Activated naive CD4-positive, alpha-beta T cell treated with anti-CD3 and anti-CD28 coated beads, Interleukin-2, amount 10 ng/mL, durations not matched to agents 7 days and 5 days (primary cell): ENCODE measurements around the gene INAFM2.

Experiments used
- CTCF ChIA-PET: fragments of 350-600 bp; sonication (Branson Sonifier 250); formaldehyde crosslinking; loops from one replicate; lab custom pipeline; 2021; ENCODE audit warnings: antibody characterized with exemption; lab: Charles Lee
- DNase-seq: peaks from one replicate; pipeline ENCODE4 v3.0.0-alpha.2; 2020
- H3K27ac Mint-ChIP-seq: one replicate; pipeline ENCODE4 v1.8.0; 2021; ENCODE audit warnings: mild to moderate bottlenecking, moderate library complexity, mixed read lengths
- H3K27me3 Mint-ChIP-seq: one replicate; pipeline ENCODE4 v1.8.0; 2021; ENCODE audit warnings: mild to moderate bottlenecking, mixed read lengths
- H3K36me3 Mint-ChIP-seq: one replicate; pipeline ENCODE4 v1.8.0; 2021; ENCODE audit warnings: mixed read lengths
- H3K4me1 Mint-ChIP-seq: one replicate; pipeline ENCODE4 v1.8.0; 2021; ENCODE audit warnings: mixed read lengths
- H3K4me3 Mint-ChIP-seq: one replicate; pipeline ENCODE4 v1.8.0; 2021; ENCODE audit warnings: mild to moderate bottlenecking, moderate library complexity, mixed read lengths
- H3K9me3 Mint-ChIP-seq: one replicate; pipeline ENCODE4 v1.8.0; 2021; ENCODE audit warnings: mixed read lengths

Gene INAFM2

DNA sequence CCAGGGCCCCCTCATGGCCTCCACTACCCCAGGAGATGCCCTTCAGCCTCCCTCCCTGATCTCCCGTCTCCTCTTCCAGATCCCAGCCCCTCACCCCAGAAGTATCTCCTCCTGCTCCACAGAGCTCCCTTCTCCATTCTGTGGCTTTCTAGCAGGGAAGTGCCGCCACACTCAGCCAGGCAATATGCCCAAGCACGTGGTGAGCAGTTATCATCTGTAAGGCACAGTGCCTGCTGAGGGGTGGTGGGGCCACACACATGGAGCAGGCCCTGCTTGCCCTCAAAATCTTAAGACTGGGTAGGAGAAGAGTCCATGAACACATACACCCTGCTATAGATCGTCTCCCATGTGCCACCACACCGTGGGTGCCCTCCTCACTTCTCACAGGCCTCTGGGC, 25.0 kb downstream of the INAFM2 start:
- Mint-ChIP-seq H3K27me3 (peaks cover 21% of the 10 kb centered on the region), H3K9me3 (no peaks in the 10 kb centered on the region), H3K4me3 (no peak overlapping the region), H3K36me3 (no peaks in the 10 kb centered on the region), H3K4me1 (no peaks in the 10 kb centered on the region), H3K27ac (no peak overlapping the region)
- no peak for DNase-seq
- CTCF ChIA-PET, result interaction anchor here (0.7 to 1.8 kb wide), 3 partner anchors 8 to 73 kb away, joined by 3 to 6 read pairs (median 5); no protein-coding TSS in a partner anchor

DNA sequence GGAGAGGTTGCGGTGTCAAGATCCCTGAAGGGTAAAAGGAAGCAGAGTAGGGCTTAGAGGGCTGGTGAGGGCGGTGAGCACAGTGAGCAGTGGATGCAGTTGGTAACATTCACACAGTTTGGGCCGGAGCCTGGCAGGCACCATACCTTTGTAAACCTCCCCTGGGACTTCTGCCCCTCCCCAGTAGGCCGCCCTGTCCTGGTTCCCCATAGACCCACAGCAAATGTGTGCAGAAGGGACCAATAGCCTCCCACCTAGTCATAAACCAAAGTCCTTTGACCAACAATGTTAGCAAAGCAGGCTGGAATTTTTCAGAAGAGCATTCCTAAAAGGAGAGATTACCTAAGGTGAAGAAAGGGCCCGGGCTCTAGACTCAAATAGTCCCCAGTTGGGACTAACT, 25.7 kb downstream of the INAFM2 start:
- Mint-ChIP-seq H3K27me3 (peaks cover 28% of the 10 kb centered on the region), H3K27ac (no peak overlapping the region), H3K9me3 (no peaks in the 10 kb centered on the region), H3K36me3 (no peaks in the 10 kb centered on the region), H3K4me3 (no peak overlapping the region), H3K4me1 (no peaks in the 10 kb centered on the region)
- CTCF ChIA-PET, result interaction anchor here (0.7 to 1.8 kb wide), 3 partner anchors 9 to 72 kb away, joined by 3 to 6 read pairs (median 5); no protein-coding TSS in a partner anchor
- no peak for DNase-seq

DNA sequence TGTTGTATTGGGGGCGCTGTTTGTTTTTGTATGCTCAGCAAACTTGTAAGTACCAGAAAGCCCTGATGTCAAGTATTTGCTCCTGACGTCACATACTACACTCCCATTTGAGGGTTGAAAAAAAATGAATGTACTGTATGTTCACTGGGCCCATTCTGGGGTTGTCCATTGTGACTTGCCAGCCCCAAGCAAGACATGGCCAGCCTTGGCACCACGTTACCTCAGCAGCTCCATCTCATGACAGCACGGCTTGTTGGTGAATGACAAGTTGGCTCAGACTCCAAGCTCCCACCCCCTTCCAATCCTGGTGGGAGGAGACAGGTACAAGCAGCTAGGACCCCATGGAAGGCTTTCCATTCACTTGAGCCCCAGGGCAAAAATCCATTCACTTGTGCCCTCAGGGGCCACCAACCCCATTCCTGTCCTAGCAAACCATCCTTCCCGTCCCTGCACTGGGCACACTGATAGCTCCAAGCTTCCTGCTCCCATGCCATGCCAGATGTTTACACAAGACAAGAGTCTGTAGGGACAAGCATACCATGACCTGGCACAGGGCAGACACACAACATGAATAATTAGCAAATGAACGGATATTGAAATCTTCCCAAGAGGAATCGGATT, 28.9 kb downstream of the INAFM2 start:
- H3K4me3 Mint-ChIP-seq, result no peak overlapping the region
- H3K27ac Mint-ChIP-seq, result no peak overlapping the region
- H3K9me3 Mint-ChIP-seq, result no peaks in the 10 kb centered on the region
- H3K27me3 Mint-ChIP-seq, result peaks cover 42% of the 10 kb centered on the region
- CTCF ChIA-PET, result interaction anchor here (0.6 to 1.7 kb wide), 6 partner anchors 10 to 78 kb away, joined by 3 to 7 read pairs (median 4); partner anchors contain the start of gene PLCB2
- no peak for DNase-seq
- no peaks in the 10 kb centered on the region for H3K4me1 Mint-ChIP-seq
- no peaks in the 10 kb centered on the region for H3K36me3 Mint-ChIP-seq

DNA sequence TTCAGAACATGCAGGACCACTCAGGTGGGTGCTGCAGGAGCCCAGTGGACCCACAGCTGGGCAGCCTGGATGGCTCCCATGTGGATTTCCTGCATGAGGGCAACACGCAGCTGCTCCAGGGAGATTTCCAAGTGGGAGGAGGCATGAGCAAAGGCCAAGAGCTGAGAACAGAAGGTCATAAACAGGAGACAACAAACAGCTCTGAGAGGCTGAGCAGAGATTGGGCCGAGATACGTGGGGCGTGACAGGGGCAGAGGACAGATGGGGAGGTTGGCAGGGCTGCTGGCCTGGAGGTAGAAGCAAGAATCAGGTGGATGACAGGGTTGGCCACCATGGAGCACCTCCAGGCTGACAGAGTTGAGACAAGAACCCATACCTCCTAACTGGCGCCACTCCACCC, 30.2 kb downstream of the INAFM2 start:
- CTCF ChIA-PET, result interaction anchor here (0.9 to 5.1 kb wide), 2 partner anchors 10 to 75 kb away, joined by 3 to 33 read pairs; no protein-coding TSS in a partner anchor
- H3K4me1 Mint-ChIP-seq, result peaks cover 5% of the 10 kb centered on the region
- H3K27ac Mint-ChIP-seq, result no peak overlapping the region
- peaks cover 48% of the 10 kb centered on the region for H3K27me3 Mint-ChIP-seq
- H3K36me3 Mint-ChIP-seq, result no peaks in the 10 kb centered on the region
- no peak overlapping the region for H3K4me3 Mint-ChIP-seq
- no peak for DNase-seq
- H3K9me3 Mint-ChIP-seq, result no peaks in the 10 kb centered on the region

DNA sequence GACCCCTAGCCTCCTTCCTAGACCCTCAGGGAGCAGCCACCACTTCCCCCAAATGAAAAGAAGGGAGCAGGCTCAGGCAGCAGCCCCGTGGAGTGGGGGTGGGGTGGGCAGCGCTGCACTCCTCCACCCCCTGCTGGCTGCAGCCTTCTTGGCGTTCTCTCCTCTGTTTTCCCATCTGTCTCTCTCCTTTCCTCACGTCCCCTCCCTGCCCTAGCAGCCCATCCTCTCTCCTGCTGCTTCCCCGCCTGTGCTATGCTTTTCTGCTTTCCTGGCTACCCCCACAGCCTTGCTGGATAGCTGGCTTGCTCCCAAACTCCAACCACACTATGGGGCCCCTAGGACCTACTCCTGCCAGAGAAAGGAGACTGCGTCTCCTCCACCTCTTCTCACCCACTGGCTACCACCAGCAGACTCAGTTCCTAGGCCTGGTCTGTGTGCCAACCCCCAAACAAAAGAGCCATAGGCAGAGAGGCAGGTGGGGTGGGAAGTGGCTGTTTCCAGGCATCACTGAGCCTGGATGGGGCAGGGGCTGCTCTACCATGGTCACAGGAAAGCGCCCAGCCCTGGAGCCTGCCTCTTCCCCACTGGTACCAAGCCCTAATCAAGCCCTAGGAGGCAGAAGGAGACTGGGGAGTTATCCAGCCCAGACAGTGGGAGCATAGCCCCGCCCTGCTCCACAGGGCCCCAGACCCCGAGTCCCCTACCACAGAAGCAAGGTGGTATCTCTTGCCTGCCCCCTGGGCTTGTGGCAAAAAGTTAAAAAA, 31.1 kb downstream of the INAFM2 start:
- Mint-ChIP-seq H3K36me3 (no peaks in the 10 kb centered on the region), H3K4me1 (peaks cover 10% of the 10 kb centered on the region), H3K27ac (no peak overlapping the region), H3K9me3 (no peaks in the 10 kb centered on the region), H3K4me3 (no peak overlapping the region), H3K27me3 (peaks cover 57% of the 10 kb centered on the region)
- no peak for DNase-seq
- CTCF ChIA-PET, result interaction anchor here (0.9 to 5.1 kb wide), 7 partner anchors 10 to 152 kb away, joined by 3 to 33 read pairs (median 3); no protein-coding TSS in a partner anchor

DNA sequence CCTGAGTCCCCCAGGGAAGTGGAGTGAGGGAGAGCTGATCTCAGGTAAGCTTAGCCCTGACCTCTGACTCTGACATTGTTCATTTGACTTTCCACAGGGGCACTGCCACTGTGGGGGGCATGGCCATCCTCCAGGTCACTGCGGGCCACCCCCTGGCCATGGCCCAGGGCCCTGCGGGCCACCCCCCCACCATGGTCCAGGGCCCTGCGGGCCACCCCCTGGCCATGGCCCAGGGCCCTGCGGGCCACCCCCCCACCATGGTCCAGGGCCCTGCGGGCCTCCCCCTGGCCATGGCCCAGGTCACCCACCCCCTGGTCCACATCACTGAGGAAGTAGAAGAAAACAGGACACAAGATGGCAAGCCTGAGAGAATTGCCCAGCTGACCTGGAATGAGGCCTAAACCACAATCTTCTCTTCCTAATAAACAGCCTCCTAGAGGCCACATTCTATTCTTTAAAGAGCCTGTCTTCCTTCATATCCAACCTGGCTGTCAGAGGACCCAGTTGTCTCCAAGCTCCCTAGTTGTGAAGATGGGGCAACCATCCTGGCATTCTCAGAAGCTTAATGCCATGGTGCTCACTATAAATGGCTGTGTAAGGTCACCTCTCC, 32.6 kb downstream of the INAFM2 start:
- Mint-ChIP-seq H3K4me3 (no peak overlapping the region), H3K9me3 (no peaks in the 10 kb centered on the region), H3K27ac (no peak overlapping the region), H3K27me3 (peaks cover 57% of the 10 kb centered on the region), H3K36me3 (no peaks in the 10 kb centered on the region), H3K4me1 (peaks cover 10% of the 10 kb centered on the region)
- no peak for DNase-seq
- CTCF ChIA-PET, result interaction anchor here (1.2 to 5.1 kb wide), 7 partner anchors 11 to 151 kb away, joined by 3 to 33 read pairs (median 5); partner anchors contain the start of gene INAFM2

DNA sequence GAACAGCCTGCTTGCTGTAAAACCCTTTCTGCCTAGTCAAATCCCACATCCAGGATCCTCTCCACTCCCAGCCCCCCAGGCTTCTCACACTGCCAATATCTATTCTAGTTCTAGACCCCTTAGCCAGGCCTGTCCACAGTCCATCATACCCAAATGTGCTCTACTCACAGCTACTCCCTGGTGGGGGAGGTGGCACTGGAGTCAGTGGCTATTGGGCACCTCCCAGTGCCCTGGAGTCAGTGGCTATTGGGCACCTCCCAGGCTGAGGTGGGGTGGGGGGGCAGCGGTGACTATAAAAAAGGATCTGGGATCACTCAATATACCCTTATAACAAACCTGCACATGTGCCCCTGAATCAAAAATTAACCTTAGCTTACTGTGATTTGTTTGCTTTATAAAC, 33.8 kb downstream of the INAFM2 start:
- no peak overlapping the region for H3K27ac Mint-ChIP-seq
- CTCF ChIA-PET, result interaction anchor here (0.7 to 5.1 kb wide), 11 partner anchors 10 to 86 kb away, joined by 3 to 33 read pairs (median 4); partner anchors contain the start of gene INAFM2
- H3K36me3 Mint-ChIP-seq, result no peaks in the 10 kb centered on the region
- peaks cover 67% of the 10 kb centered on the region for H3K27me3 Mint-ChIP-seq
- no peak for DNase-seq
- peak overlapping the region; percentile 75 for H3K4me3 Mint-ChIP-seq
- no peaks in the 10 kb centered on the region for H3K9me3 Mint-ChIP-seq
- H3K4me1 Mint-ChIP-seq, result peaks cover 10% of the 10 kb centered on the region

DNA sequence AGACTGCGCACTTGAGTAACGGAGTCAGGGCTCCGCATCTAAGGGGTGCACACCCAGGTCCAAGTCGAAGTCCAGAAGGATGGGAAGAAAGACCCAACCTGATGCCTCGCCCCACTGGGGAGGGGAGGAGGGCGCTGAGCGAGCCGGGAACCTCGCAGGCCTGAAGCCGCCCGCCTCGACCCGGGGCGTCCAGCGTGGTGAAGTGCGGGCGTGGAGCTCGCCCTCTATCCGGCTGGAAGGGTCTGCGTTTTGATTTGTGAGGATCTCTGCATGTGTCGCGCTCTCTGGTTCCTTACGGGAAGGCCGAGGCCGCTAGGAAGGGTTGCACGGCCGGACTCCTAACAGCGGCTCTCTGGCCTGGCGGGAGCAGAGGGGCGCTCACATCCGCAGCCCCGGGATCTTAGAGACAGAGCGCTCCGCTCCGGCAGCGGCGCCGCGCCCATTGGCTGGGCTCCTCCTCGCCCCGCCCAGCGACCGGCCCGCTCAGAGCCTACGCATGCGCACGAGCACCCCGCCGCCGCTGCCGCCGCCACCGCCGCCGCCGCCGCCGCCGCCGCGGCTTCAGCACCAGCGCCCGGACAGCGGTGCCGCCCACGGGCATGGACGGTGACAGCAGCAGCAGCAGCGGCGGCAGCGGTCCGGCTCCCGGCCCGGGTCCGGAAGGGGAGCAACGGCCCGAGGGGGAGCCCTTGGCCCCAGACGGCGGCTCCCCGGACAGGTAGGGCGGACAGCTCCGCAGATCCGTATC, 34.4 kb downstream of the INAFM2 start, which contains the start of gene DISP2:
DISP2 (plus strand) TSS at position 497 of the 748 bp plus-strand sequence; CDS start at position 600, 103 bp downstream.
- CTCF ChIA-PET, result interaction anchor here (0.7 to 5.1 kb wide), 10 partner anchors 10 to 86 kb away, joined by 3 to 33 read pairs (median 4); partner anchors contain the start of gene INAFM2
- Mint-ChIP-seq H3K4me1 (peaks cover 10% of the 10 kb centered on the region), H3K36me3 (no peaks in the 10 kb centered on the region), H3K27me3 (peaks cover 61% of the 10 kb centered on the region), H3K27ac (no peak within 1 kb of the TSS), H3K9me3 (no peaks in the 10 kb centered on the region), H3K4me3 (peak within 1 kb of the TSS; percentile 75)
- peak; percentile 91 for DNase-seq

DNA sequence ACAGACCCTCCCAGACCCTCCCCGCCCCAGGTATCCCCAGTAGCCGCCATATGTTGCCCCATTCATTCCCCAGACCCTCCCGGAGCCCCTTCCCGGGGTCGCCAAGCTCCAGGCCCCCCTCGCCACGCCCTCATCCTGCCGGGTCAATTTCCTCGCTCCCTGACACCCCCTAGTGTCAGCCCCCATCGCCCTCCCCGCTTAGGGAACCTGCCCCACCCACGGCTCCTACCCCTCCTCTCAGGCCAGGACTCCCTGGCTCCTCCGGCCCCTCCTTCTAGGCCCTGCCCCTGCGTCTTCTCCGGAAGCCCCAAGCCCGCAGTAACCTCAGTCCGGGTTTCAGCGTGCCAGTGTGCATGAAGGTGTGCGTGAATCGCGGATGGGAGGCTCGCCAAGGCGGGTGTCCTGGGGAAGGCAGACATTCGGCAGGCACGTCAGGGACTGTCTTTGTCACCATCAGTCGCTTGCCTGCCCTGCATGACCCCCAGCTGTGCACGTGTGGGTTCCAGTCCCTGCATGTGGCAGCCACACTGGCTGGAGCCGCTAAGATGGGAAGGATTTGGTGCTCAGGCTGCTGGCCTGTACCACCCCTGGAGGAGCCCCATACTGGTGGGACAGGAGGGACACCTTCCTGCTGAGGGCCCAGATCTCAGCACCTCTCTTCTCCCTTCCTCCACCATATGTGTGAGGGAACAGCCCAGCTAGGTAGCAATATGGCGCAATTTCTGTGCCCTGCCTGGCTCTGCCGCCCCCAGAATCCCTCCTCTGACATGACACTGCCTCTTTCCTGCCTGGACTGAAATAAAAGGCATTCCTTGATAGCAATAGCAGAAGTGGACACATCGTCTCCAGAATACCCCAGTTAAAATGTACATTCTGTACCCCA, 35.2 kb downstream of the INAFM2 start:
- Mint-ChIP-seq H3K9me3 (no peaks in the 10 kb centered on the region), H3K4me3 (peak overlapping the region; percentile 71), H3K4me1 (peaks cover 10% of the 10 kb centered on the region), H3K27ac (no peak overlapping the region), H3K36me3 (no peaks in the 10 kb centered on the region), H3K27me3 (peaks cover 56% of the 10 kb centered on the region)
- CTCF ChIA-PET, result interaction anchor here (1.1 to 1.3 kb wide), 2 partner anchors 12 to 21 kb away, joined by 4 read pairs; no protein-coding TSS in a partner anchor
- DNase-seq, result peak; percentile 56

DNA sequence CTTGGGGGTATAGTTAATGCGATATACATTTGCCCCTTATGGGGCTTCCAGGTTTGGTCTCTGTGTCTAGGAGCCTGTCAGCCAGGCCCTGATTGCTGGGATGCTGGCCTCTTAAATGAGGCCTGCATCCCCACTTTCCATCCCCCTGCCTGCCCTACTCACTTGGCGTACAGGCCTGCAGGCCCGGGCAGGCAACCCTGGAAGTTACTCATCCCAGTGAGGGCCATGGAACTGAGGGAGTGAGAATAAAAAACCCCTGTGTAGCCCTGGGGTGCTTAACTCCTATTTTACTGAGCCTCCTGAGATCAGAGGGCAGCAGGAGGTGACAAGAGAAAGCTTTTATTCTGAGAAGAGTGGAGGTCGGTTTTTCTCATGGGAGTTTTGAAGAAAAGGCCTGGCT, 36.5 kb downstream of the INAFM2 start:
- no peaks in the 10 kb centered on the region for H3K9me3 Mint-ChIP-seq

DNA sequence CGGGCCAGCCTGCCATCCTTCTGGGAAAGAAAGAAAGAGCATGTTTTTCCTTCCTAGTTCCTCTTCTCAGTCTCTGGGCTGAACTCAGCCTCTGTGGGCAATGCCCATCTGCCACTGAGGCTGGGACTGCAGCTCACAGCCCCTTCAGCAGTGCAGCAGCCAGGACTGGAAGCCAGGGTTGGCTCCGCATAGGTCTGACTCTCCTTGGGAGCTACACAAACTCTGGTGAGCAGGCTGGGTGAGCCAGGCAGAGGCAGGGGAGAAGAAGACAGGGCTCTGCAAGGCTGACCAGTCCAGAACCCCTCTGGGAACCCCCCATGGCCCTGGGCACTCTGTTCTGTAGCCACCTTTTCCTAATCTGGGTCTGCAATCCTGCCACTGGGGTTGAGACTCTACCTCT, 38.1 kb downstream of the INAFM2 start:
- Mint-ChIP-seq H3K4me1 (peaks cover 16% of the 10 kb centered on the region), H3K4me3 (no peak overlapping the region), H3K36me3 (no peaks in the 10 kb centered on the region), H3K27me3 (peaks cover 41% of the 10 kb centered on the region), H3K9me3 (no peaks in the 10 kb centered on the region), H3K27ac (no peak overlapping the region)
- CTCF ChIA-PET, result no interaction called here
- no peak for DNase-seq

More for the DNA sequence above, 36.5 kb downstream of the INAFM2 start:
- CTCF ChIA-PET, result no interaction called here
- peaks cover 44% of the 10 kb centered on the region for H3K27me3 Mint-ChIP-seq
- H3K27ac Mint-ChIP-seq, result no peak overlapping the region
- DNase-seq, result no peak
- H3K4me3 Mint-ChIP-seq, result no peak overlapping the region
- H3K36me3 Mint-ChIP-seq, result no peaks in the 10 kb centered on the region
- H3K4me1 Mint-ChIP-seq, result peaks cover 10% of the 10 kb centered on the region

DNA sequence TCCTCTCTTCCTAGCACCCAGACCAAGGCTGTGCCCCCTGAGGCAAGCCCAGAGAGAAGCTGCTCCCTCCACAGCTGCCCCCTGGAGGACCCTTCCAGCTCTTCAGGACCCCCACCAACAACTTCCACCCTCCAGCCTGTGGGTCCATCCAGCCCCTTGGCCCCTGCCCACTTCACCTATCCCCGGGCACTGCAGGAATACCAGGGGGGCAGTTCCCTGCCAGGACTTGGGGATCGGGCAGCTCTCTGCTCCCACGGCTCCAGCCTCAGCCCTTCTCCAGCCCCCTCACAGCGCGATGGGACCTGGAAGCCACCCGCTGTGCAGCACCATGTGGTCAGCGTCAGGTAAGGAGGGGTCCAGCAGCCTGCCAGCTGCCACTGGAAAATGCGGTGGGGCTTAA, 40.1 kb downstream of the INAFM2 start:
- H3K36me3 Mint-ChIP-seq, result no peaks in the 10 kb centered on the region
- peaks cover 44% of the 10 kb centered on the region for H3K27me3 Mint-ChIP-seq
- H3K4me1 Mint-ChIP-seq, result peaks cover 22% of the 10 kb centered on the region
- no peaks in the 10 kb centered on the region for H3K9me3 Mint-ChIP-seq
- no peak overlapping the region for H3K4me3 Mint-ChIP-seq
- H3K27ac Mint-ChIP-seq, result no peak overlapping the region
- CTCF ChIA-PET, result interaction anchor here (1.1 to 4.0 kb wide), 2 partner anchors 19 to 40 kb away, joined by 3 to 21 read pairs; partner anchors contain the start of gene INAFM2
- no peak for DNase-seq
